ENCODE data around the gene HOXB9.

Gene HOXB9

GRCh38 chr17:48597528-48597777, 28.7 kb downstream of the HOXB9 start:
- H3K4me3 ChIP-seq (ENCODE audit: low read depth, low read length), result peak overlapping the region; percentile 57
- TF ChIP-seq CTCF (IDR thresholded peaks at IDR 0.05; ENCODE audit: control insufficient read depth, extremely low read depth, insufficient read depth), result no peak

GRCh38 chr17:48596735-48597527, 29.2 kb downstream of the HOXB9 start:
- DNase-seq (ENCODE audit: low read depth), result no peak
- TF ChIP-seq CTCF (IDR thresholded peaks at IDR 0.05; ENCODE audit: control insufficient read depth, extremely low read depth, insufficient read depth), result no peak
- peak overlapping the region; percentile 57 for H3K4me3 ChIP-seq (ENCODE audit: low read depth, low read length)

More at GRCh38 chr17:48597528-48597777, 28.7 kb downstream of the HOXB9 start:
- no peak for DNase-seq (ENCODE audit: low read depth)

- DNase-seq (ENCODE audit: low read depth), result no peak
- H3K4me3 ChIP-seq (ENCODE audit: low read depth, low read length), result no peak overlapping the region
- no peak for TF ChIP-seq CTCF (IDR thresholded peaks at IDR 0.05; ENCODE audit: control insufficient read depth, extremely low read depth, insufficient read depth)
Observed at GRCh38 chr17:48596000-48596734, 30.0 kb downstream of the HOXB9 start.

GRCh38 chr17:48595278-48595999, 30.7 kb downstream of the HOXB9 start:
- TF ChIP-seq CTCF (IDR thresholded peaks at IDR 0.05; ENCODE audit: control insufficient read depth, extremely low read depth, insufficient read depth), result no peak
- no peak for DNase-seq (ENCODE audit: low read depth)
- no peak overlapping the region for H3K4me3 ChIP-seq (ENCODE audit: low read depth, low read length)

- H3K4me3 ChIP-seq (ENCODE audit: low read depth, low read length), result no peak overlapping the region
- DNase-seq (ENCODE audit: low read depth), result no peak
- TF ChIP-seq CTCF (IDR thresholded peaks at IDR 0.05; ENCODE audit: control insufficient read depth, extremely low read depth, insufficient read depth), result no peak
Observed at GRCh38 chr17:48594538-48595277, 31.4 kb downstream of the HOXB9 start.

- peak; percentile 97 for TF ChIP-seq CTCF (IDR thresholded peaks at IDR 0.05; ENCODE audit: control insufficient read depth, extremely low read depth, insufficient read depth)
- H3K4me3 ChIP-seq (ENCODE audit: low read depth, low read length), result no peak overlapping the region
- DNase-seq (ENCODE audit: low read depth), result no peak
Observed at GRCh38 chr17:48593840-48594537, 32.2 kb downstream of the HOXB9 start.
